ENCODE results near the gene STK33.
"Not testable (repeated sequence)": the region's sequence is repeated elsewhere in the genome, so short reads cannot be mapped to it uniquely, and the experiment has no call there.

STK33 gene

DNA sequence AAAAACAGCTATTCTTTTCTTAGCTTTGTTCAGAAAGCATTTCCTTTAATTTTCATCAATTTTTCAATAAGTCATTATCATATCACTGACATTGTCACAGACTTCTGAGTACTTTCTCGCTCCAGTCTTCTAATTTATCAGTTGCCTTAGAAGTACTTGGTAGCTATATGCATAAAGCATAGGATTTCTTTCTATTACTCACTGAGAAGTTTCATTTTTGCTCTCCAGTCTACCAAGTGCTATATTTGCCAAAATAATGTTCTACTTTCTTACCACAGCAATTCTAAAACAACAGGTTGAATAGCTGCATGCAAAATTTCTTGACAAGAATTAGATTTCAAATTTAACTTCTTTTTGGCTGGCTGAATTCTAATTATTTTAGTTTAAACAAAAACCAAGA lies 116.3 kb downstream of the STK33 start:
- TF ChIP-seq POLR2A (IDR thresholded peaks at IDR 0.05; ENCODE audit: low read length) (no peak), GATA1 (IDR thresholded peaks at IDR 0.05; ENCODE audit: low read depth, low read length) (no peak)
- DNase-seq = no peak

DNA sequence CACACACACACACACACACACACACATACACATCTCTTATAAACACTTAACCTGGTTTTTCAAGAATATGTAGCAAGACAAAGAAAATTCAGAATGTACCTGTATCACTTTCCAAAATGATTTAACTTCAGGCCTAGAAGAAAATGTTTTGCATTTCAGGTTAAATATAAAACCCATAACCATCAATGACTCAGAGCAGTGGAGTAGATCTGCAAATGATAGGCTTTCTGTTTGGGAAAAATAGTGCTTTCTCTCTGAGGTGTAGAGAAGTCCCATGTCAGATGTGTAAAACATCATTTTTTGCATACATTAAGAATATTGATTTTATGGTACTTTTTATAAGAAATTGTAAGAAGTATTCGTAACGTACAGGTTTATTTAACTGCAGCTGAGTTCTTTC lies 116.9 kb downstream of the STK33 start:
- TF ChIP-seq POLR2A (IDR thresholded peaks at IDR 0.05; ENCODE audit: low read length) = no peak
- TF ChIP-seq GATA1 (IDR thresholded peaks at IDR 0.05; ENCODE audit: low read depth, low read length) = no peak
- no peak for DNase-seq

DNA sequence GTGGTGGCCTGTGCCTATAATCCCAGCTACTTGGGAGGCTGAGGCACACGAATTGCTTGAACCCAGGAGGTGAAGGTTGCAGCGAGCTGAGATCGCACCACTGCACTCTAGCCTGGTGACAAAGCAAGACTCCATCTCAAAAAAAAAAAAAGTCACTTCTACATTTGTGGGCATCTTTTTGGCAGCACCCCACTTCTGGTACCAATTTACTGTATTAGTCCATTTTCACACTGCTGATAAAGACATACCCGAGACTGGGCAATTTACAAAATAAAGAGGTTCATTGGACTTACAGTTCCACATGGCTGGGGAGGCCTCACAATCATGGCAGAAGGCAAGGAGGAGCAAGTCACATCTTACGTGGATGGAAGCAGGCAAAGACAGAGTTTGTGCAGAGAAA lies 126.2 kb downstream of the STK33 start:
- not testable (repeated sequence) for DNase-seq

DNA sequence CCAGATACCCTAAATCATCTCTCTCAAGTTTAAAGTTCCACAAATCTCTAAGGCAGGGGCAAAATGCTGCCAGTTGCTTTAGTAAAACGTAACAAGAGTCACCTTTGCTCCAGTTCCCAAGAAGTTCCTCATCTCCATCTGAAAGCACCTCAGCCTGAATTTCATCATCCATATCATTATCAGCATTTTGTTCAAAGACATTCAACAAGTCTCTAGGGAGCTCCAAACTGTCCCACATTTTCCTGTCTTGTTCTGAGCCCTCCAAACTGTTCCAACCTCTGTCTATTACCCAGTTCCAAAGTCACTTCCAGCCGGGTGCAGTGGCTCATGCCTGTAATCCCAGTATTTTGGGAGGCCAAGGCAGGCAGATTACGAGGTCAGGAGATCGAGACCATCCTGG lies 126.7 kb downstream of the STK33 start:
- DNase-seq = not testable (repeated sequence)

DNA sequence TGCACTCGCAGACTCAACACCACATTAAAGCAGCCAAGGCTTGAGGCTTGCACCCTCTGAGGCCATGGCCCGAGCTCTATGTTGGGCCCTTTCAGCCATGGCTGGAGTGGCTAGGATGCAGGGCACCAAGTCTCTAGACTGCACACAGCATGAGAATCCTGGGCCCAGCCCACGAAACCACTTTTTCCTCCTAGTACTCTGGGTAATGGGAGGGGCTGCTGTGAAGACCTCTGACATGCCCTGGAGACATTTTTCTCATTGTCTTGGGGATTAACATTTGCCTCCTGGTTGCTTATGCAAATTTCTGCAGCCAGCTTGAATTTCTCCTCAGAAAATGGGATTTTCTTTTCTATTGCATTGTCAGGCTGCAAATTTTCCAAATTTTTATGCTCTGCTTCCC lies 127.1 kb downstream of the STK33 start:
- DNase-seq = not testable (repeated sequence)

DNA sequence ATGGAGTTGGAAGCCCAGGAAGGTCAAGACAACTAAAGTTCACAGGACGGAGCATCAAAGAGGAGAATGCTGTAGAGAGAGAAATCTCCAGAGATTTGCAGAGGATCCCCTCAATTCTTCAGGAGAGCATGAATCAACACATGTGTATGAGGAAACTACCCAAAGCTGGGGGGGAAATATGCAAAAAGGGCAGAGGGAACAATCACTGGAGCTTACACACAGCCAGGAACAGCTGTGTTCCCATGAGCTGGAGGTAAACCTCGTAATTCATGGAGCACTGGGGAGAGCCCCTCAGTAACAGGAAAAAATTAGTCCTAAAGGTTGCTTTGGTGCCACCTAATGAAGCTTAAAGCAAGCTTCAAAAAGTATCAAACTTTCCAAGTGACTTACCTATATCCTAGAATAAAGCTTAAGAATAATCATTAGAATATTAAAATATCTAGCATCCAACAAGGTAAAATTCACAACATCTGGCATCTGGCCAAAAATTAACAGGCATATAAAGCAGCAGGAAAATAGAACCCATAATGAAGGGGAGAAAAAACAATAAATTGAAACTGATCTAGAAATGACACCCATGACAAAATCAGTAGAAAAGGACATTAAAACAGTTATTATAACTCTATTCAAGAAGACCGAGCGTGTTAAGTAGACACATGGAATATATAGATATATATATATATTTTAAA lies 134.2 kb downstream of the STK33 start:
- TF ChIP-seq POLR2A (IDR thresholded peaks at IDR 0.05; ENCODE audit: low read length) (no peak), GATA1 (IDR thresholded peaks at IDR 0.05; ENCODE audit: low read depth, low read length) (no peak)
- no peak for DNase-seq

- TF ChIP-seq POLR2A (IDR thresholded peaks at IDR 0.05; ENCODE audit: low read length) (no peak), GATA1 (IDR thresholded peaks at IDR 0.05; ENCODE audit: low read depth, low read length) (no peak)
- no peak for DNase-seq
Measured at GRCh38 chr11:8442301-8442700, 151.7 kb downstream of the STK33 start.

DNA sequence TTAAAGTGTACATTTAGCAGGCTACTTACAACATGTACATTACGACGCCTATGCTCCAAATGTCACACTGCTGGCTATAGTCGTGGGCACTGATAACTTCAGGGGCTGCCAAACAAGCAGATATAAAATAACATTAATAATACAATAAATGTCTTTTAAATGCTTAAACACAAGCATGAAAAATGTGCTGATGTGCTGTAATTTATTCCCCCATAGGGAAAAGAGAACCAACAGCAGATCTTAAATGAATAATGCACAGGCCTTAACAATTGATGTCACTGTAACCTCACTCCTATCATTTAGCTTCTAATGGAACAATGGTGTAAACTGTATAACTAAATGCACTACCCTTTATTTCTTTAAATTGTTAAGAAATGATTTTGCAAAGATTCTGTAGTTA lies 153.4 kb downstream of the STK33 start:
- TF ChIP-seq POLR2A (IDR thresholded peaks at IDR 0.05; ENCODE audit: low read length) (no peak), GATA1 (IDR thresholded peaks at IDR 0.05; ENCODE audit: low read depth, low read length) (no peak)
- DNase-seq = no peak

- TF ChIP-seq POLR2A (IDR thresholded peaks at IDR 0.05; ENCODE audit: low read length) (no peak), GATA1 (IDR thresholded peaks at IDR 0.05; ENCODE audit: low read depth, low read length) (no peak)
- no peak for DNase-seq
Measured at GRCh38 chr11:8429483-8429882, 164.5 kb downstream of the STK33 start.

DNA sequence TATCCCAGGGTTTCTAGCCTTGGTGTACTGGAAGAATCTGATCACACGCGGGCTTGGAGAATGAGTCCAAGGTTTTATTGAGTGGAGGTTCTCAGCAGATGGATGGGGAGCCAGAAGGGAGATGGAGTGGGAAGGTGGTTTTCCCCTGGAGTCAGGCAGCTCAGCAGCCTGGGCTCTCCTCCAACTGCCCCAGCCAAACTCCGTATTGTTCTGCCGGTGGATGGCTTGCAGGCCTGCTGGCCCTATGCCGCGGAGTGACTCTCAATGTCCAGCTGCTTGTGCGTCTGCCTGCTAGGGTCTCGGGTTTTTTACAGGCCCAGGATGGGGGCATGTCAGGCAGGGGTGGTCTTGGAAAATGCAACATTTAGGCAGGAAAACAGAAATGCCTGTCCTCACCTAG lies 168.0 kb downstream of the STK33 start:
- DNase-seq = no peak
- TF ChIP-seq GATA1 (IDR thresholded peaks at IDR 0.05; ENCODE audit: low read depth, low read length) (no peak), POLR2A (IDR thresholded peaks at IDR 0.05; ENCODE audit: low read length) (no peak)

- DNase-seq = no peak
- TF ChIP-seq GATA1 (IDR thresholded peaks at IDR 0.05; ENCODE audit: low read depth, low read length) = no peak
- no peak for TF ChIP-seq POLR2A (IDR thresholded peaks at IDR 0.05; ENCODE audit: low read length)
Measured at GRCh38 chr11:8415195-8415594, 178.8 kb downstream of the STK33 start.

GRCh38 chr11:8408151-8408941 lies 185.7 kb downstream of the STK33 start:
- DNase-seq = no peak

DNA sequence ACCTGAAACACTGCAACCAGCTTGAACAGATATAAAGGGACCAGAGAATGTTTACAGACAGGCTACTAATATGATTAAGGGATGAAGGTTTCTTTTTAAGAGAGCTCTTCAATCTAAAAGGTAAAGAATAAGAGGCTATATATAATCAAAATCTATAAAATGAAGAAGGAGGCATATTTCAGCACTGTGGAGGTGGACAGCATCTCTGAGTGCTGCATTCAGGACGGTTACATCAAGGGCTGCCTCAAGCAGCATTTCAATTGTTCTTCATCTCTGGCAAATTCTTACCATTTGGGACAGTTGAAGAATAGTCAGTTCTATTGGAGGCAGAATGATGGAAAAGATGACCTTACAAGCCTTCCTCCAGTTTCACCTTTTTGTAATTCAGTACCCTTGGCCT lies 190.7 kb downstream of the STK33 start:
- TF ChIP-seq GATA1 (IDR thresholded peaks at IDR 0.05; ENCODE audit: low read depth, low read length) (no peak), POLR2A (IDR thresholded peaks at IDR 0.05; ENCODE audit: low read length) (no peak)
- no peak for DNase-seq

More at GRCh38 chr11:8408151-8408941, 185.7 kb downstream of the STK33 start:
- no peak for TF ChIP-seq GATA1 (IDR thresholded peaks at IDR 0.05; ENCODE audit: low read depth, low read length)
- no peak for TF ChIP-seq POLR2A (IDR thresholded peaks at IDR 0.05; ENCODE audit: low read length)

- DNase-seq = no peak
- TF ChIP-seq POLR2A (IDR thresholded peaks at IDR 0.05; ENCODE audit: low read length) = no peak
- no peak for TF ChIP-seq GATA1 (IDR thresholded peaks at IDR 0.05; ENCODE audit: low read depth, low read length)
Measured at GRCh38 chr11:8392886-8393285, 201.1 kb downstream of the STK33 start.

- TF ChIP-seq GATA1 (IDR thresholded peaks at IDR 0.05; ENCODE audit: low read depth, low read length) (no peak), POLR2A (IDR thresholded peaks at IDR 0.05; ENCODE audit: low read length) (no peak)
- DNase-seq = no peak
Measured at GRCh38 chr11:8392166-8392565, 201.9 kb downstream of the STK33 start.

Measured in erythroblast (primary cell).